H9 (cell line): ENCODE results near the gene SEMA3D. TPM values are rescaled to one million over a fixed set of nuclear protein-coding genes. Genes with fewer than 3 reads are reported as not detected.

Experiments used
- DNase-seq: peaks from one replicate; pipeline ENCODE4 v3.0.0-alpha.2; 2017
- H2AFZ ChIP-seq: one replicate; pipeline ENCODE4 v1.6.1; 2013; ENCODE audit warnings: mild to moderate bottlenecking, low read length, control low read depth, moderate library complexity
- H2AK5ac ChIP-seq: 2 replicates; pipeline ENCODE4 v1.6.1; 2013; ENCODE audit warnings: low read length, control low read depth, mixed read lengths; ENCODE audit not compliant: insufficient read length
- H2BK120ac ChIP-seq: one replicate; pipeline ENCODE4 v1.6.1; 2013; ENCODE audit warnings: low read depth, mild to moderate bottlenecking, low read length, control low read depth, inconsistent platforms; ENCODE audit not compliant: poor library complexity, severe bottlenecking
- H2BK12ac ChIP-seq: 2 replicates; pipeline ENCODE4 v1.6.1; 2013; ENCODE audit warnings: low read length, control low read depth, mixed read lengths, low read depth; ENCODE audit not compliant: insufficient read length
- H2BK15ac ChIP-seq: 2 replicates; pipeline ENCODE4 v1.6.1; 2013; ENCODE audit warnings: low read depth, low read length, control low read depth
- H2BK20ac ChIP-seq: one replicate; pipeline ENCODE4 v1.6.1; 2013; ENCODE audit warnings: low read depth, mild to moderate bottlenecking, low read length, control low read depth, inconsistent platforms; ENCODE audit not compliant: poor library complexity, severe bottlenecking
- H2BK5ac ChIP-seq: 2 replicates; pipeline ENCODE4 v1.6.1; 2013; ENCODE audit warnings: low read length, control low read depth, mixed read lengths; ENCODE audit not compliant: insufficient read length
- H3K14ac ChIP-seq: 2 replicates; pipeline ENCODE4 v1.6.1; 2013; ENCODE audit warnings: low read length, control low read depth; ENCODE audit not compliant: insufficient read depth
- H3K18ac ChIP-seq: 2 replicates; pipeline ENCODE4 v1.6.1; 2013; ENCODE audit warnings: low read depth, mild to moderate bottlenecking, mixed read lengths, low read length, control low read depth; ENCODE audit not compliant: insufficient read length
- H3K23ac ChIP-seq: 2 replicates; pipeline ENCODE4 v1.6.1; 2013; ENCODE audit warnings: low read length, control low read depth, mixed read lengths, low read depth; ENCODE audit not compliant: insufficient read length
- H3K23me2 ChIP-seq: 2 replicates; pipeline ENCODE4 v1.6.1; 2013; ENCODE audit warnings: low read depth, mild to moderate bottlenecking, mixed read lengths, low read length, control low read depth; ENCODE audit not compliant: insufficient read length, poor library complexity, severe bottlenecking
- H3K27ac ChIP-seq: 2 replicates; pipeline ENCODE4 v1.5.1; 2013; ENCODE audit warnings: low read length, control low read depth, mixed read lengths, low read depth; ENCODE audit not compliant: insufficient read length
- H3K27me3 ChIP-seq: 2 replicates; pipeline ENCODE4 v1.6.1; 2013; ENCODE audit warnings: low read length, control low read depth, inconsistent platforms; ENCODE audit not compliant: insufficient read depth
- H3K4ac ChIP-seq: 2 replicates; pipeline ENCODE4 v1.6.1; 2013; ENCODE audit warnings: low read depth, mild to moderate bottlenecking, control low read depth, inconsistent platforms, low read length, moderate library complexity
- H3K4me1 ChIP-seq: 2 replicates; pipeline ENCODE4 v1.6.1; 2013; ENCODE audit warnings: low read length, control low read depth, inconsistent platforms; ENCODE audit not compliant: insufficient read depth
- H3K4me2 ChIP-seq: 2 replicates; pipeline ENCODE4 v1.6.1; 2013; ENCODE audit warnings: low read length, control low read depth, mixed read lengths; ENCODE audit not compliant: insufficient read length, insufficient read depth
- H3K56ac ChIP-seq: 2 replicates; pipeline ENCODE4 v1.6.1; 2013; ENCODE audit warnings: low read depth, mild to moderate bottlenecking, mixed read lengths, low read length, control low read depth; ENCODE audit not compliant: insufficient read length
- H3K79me1 ChIP-seq: 2 replicates; pipeline ENCODE4 v1.6.1; 2013; ENCODE audit warnings: low read depth, mild to moderate bottlenecking, moderate library complexity, low read length, control low read depth, inconsistent platforms; ENCODE audit not compliant: insufficient read depth, poor library complexity, severe bottlenecking
- H3K79me2 ChIP-seq: 2 replicates; pipeline ENCODE4 v1.6.1; 2013; ENCODE audit warnings: low read length, control low read depth, inconsistent platforms; ENCODE audit not compliant: insufficient read depth
- H3K9ac ChIP-seq: 2 replicates; pipeline ENCODE4 v1.6.1; 2013; ENCODE audit warnings: low read length, control low read depth, mixed read lengths; ENCODE audit not compliant: insufficient read length; ENCODE audit errors: extremely low read depth
- H3K9me3 ChIP-seq: one replicate; pipeline ENCODE4 v1.6.1; 2013; ENCODE audit warnings: low read depth, low read length, inconsistent platforms; ENCODE audit not compliant: control insufficient read depth
- H3T11ph ChIP-seq: one replicate; pipeline ENCODE4 v1.6.1; 2013; ENCODE audit warnings: mild to moderate bottlenecking, low read length, control low read depth, inconsistent platforms
- H4K20me1 ChIP-seq: one replicate; pipeline ENCODE4 v1.6.1; 2013; ENCODE audit not compliant: control insufficient read depth, insufficient read length, insufficient read depth
- H4K5ac ChIP-seq: 2 replicates; pipeline ENCODE4 v1.6.1; 2013; ENCODE audit warnings: low read depth, mild to moderate bottlenecking, mixed read lengths, low read length, control low read depth; ENCODE audit not compliant: insufficient read length
- H4K8ac ChIP-seq: replicated peaks from 2 replicates; pipeline ENCODE4 v1.6.1; 2013; ENCODE audit warnings: low read length, control low read depth, mixed read lengths, low read depth; ENCODE audit not compliant: insufficient read length
- H4K91ac ChIP-seq: 2 replicates; pipeline ENCODE4 v1.6.1; 2013; ENCODE audit warnings: low read depth, mild to moderate bottlenecking, moderate library complexity, mixed read lengths, low read length, control low read depth; ENCODE audit not compliant: insufficient read length
- H3K27ac Mint-ChIP-seq, 3 experiments: 2 replicates in 2 of 3; 3 replicates in 1 of 3; pipeline ENCODE4 v1.8.0; 2020 to 2021; ENCODE audit warnings: mixed read lengths in 3 of 3, mild to moderate bottlenecking in 1 of 3, moderate library complexity in 1 of 3
- H3K27me3 Mint-ChIP-seq: 2 replicates; pipeline ENCODE4 v1.8.0; 2021; ENCODE audit warnings: low read depth, mild to moderate bottlenecking, moderate library complexity, mixed read lengths
- H3K36me3 Mint-ChIP-seq, 3 experiments: 2 replicates in 2 of 3; 3 replicates in 1 of 3; pipeline ENCODE4 v1.8.0; 2020 to 2021; ENCODE audit warnings: low read depth in 3 of 3, mixed read lengths in 3 of 3; ENCODE audit not compliant: insufficient read depth in 1 of 3
- H3K4me1 Mint-ChIP-seq, 2 experiments: 2 replicates each; pipeline ENCODE4 v1.8.0; 2020; ENCODE audit warnings: mixed read lengths in 2 of 2
- H3K4me3 Mint-ChIP-seq, 2 experiments: 2 replicates in 1 of 2; 3 replicates in 1 of 2; pipeline ENCODE4 v1.8.0; 2020 to 2021; ENCODE audit warnings: mild to moderate bottlenecking in 2 of 2, mixed read lengths in 2 of 2, moderate library complexity in 1 of 2
- H3K9me3 Mint-ChIP-seq, 2 experiments: 2 replicates in 1 of 2; 3 replicates in 1 of 2; pipeline ENCODE4 v1.8.0; 2020; ENCODE audit warnings: mild to moderate bottlenecking in 2 of 2, mixed read lengths in 2 of 2, moderate library complexity in 1 of 2
- CTCF ChIP-seq: fragments of 200-600 bp; sonication (generic); conservative IDR thresholded peaks from 3 replicates; pipeline ENCODE4 v1.8.0; 2021; ENCODE audit warnings: antibody characterized with exemption, mild to moderate bottlenecking
- WGBS: extraction: QIAGEN DNeasy Blood & Tissue Kit; methylation state at CpG from one replicate; pipeline ENCODE4 v1.1.7; 2013; ENCODE audit warnings: missing lambda C conversion rate, low lambda C conversion rate, mixed read lengths; ENCODE audit not compliant: insufficient read length; ENCODE audit errors: extremely low coverage; 5-methylcytosine and 5-hydroxymethylcytosine counted together
- total RNA-seq: library from RNA; stranded (reverse); gene quantifications from 2 replicates; pipeline ENCODE4 v1.2.1, GENCODE V29; 2021

Gene SEMA3D
- total RNA-seq, 1 experiment from 2014 or later = 5.4 TPM

GRCh38 chr7:85065306-85065705 is 121.5 kb downstream of the SEMA3D start:
- no peaks in the 10 kb centered on the region for H3K9me3 Mint-ChIP-seq
- peaks cover 6 to 9% of the 10 kb centered on the region in 2 experiments; a peak in 3 of 4 replicates for H3K4me1 Mint-ChIP-seq
- Histone ChIP-seq H2BK15ac (no peak overlapping the region), H3K14ac (no peak overlapping the region), H4K91ac (no peak overlapping the region), H3K4ac (no peak overlapping the region), H3K79me1 (no peaks in the 10 kb centered on the region), H2BK12ac (no peak overlapping the region), H2AFZ (no peak overlapping the region), H2AK5ac (no peak overlapping the region), H3K4me1 (no peaks in the 10 kb centered on the region; the same call in 1 of the 2 replicates), H3K79me2 (no peaks in the 10 kb centered on the region), H3K4me2 (no peak overlapping the region), H4K20me1 (no peaks in the 10 kb centered on the region), H3K23ac (no peak overlapping the region), H3K27ac (no peak overlapping the region), H2BK5ac (no peak overlapping the region), H4K8ac (no peak overlapping the region), H3K23me2 (no peaks in the 10 kb centered on the region), H4K5ac (no peak overlapping the region), H3K56ac (no peak overlapping the region), H3K27me3 (no peaks in the 10 kb centered on the region), H3K9me3 (no peaks in the 10 kb centered on the region), H2BK120ac (no peak overlapping the region), H2BK20ac (no peak overlapping the region), H3K18ac (no peak overlapping the region), H3T11ph (no peak overlapping the region), H3K9ac (no peak overlapping the region)
- H3K36me3 Mint-ChIP-seq = no peaks in the 10 kb centered on the region
- no peak for TF ChIP-seq CTCF
- no peak overlapping the region for H3K4me3 Mint-ChIP-seq
- WGBS = no CpG with 5 or more reads among the region's 1 CpG
- DNase-seq = no peak
- H3K27ac Mint-ChIP-seq = no peak overlapping the region; a peak in 1 of 7 replicates
- H3K27me3 Mint-ChIP-seq = no peaks in the 10 kb centered on the region
